Skeletal muscle satellite cell (primary cell): ENCODE data around the gene CLEC16A.
"Not testable (repeated sequence)": the region's sequence is repeated elsewhere in the genome, so short reads cannot be mapped to it uniquely, and the experiment has no call there.

Source experiments
- H3K27me3 ChIP-seq: 2 replicates; pipeline ENCODE4 v1.7.0; 2013; ENCODE audit warnings: low read length; ENCODE audit not compliant: control insufficient read depth, insufficient read depth
- H3K36me3 ChIP-seq: 2 replicates; pipeline ENCODE4 v1.7.0; 2013; ENCODE audit warnings: mild to moderate bottlenecking, control low read depth, low read length; ENCODE audit not compliant: insufficient read depth
- H3K4me1 ChIP-seq: 2 replicates; pipeline ENCODE4 v1.7.0; 2013; ENCODE audit warnings: low read length; ENCODE audit not compliant: control insufficient read depth, insufficient read depth
- H3K4me2 ChIP-seq: 2 replicates; pipeline ENCODE4 v1.7.0; 2013; ENCODE audit warnings: mild to moderate bottlenecking, low read length
- H3K4me3 ChIP-seq: 2 replicates; pipeline ENCODE4 v1.7.0; 2013; ENCODE audit warnings: low read length
- H3K9ac ChIP-seq: 2 replicates; pipeline ENCODE4 v1.7.0; 2013; ENCODE audit warnings: mild to moderate bottlenecking, low read depth, low read length, moderate library complexity
- H3K9me3 ChIP-seq: replicated peaks from 2 replicates; pipeline ENCODE4 v1.7.0; 2013; ENCODE audit warnings: mild to moderate bottlenecking, control low read depth, low read length

CLEC16A gene

GRCh38 chr16:10961231-10961630 lies 16.9 kb downstream of the CLEC16A start:
- Histone ChIP-seq H3K4me1 (peaks cover 44% of the 10 kb centered on the region), H3K9ac (peak overlapping the region; percentile 57), H3K4me3 (peak overlapping the region; percentile 11), H3K36me3 (peaks cover 12% of the 10 kb centered on the region), H3K27me3 (no peaks in the 10 kb centered on the region), H3K4me2 (peak overlapping the region; percentile 59), H3K9me3 (no peaks in the 10 kb centered on the region)

DNA sequence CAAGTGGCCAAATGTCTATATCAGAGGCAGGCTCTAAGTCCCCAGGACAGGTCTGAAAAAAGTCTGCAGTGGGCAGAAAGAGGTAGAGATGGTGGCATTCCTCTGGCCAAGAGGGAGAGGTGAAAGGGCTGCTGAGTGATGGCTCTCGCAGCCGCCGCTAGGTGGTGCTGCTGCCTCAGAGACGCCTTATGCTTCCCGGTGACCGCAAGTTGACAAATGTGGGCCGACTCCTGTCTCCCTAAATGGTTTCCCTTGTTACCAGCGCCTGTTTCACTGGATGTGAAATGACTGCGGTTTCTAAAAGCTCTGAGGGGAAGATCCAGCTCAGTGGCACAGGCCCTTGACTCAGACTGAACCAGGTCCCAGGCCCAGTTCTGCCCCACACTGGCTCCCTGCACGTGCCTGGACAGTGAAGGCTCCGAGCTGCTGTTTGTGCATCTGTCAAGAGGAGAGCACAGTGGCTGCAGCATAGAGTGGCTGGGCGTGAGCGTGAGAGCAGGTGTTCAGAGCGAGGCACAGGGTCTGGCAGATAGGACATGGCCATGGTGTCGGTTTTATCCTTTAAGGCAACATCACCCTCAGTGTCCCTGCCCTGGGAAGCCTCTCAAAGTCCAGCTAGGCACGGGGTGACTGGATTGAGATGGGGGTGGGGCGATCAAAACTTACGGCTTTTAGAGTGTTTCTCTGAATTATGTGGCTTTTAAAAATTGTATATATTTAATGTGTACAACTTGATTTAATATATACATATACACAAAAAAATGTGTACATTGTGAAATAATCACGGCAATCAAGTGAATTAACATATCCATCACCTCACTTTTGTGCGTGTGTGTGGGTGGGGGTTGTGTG lies 19.9 kb downstream of the CLEC16A start:
- no peaks in the 10 kb centered on the region for H3K27me3 ChIP-seq
- no peak overlapping the region for H3K4me3 ChIP-seq
- H3K4me2 ChIP-seq = peak overlapping the region; percentile 44
- peaks cover 15% of the 10 kb centered on the region for H3K36me3 ChIP-seq
- no peak overlapping the region for H3K9ac ChIP-seq
- H3K4me1 ChIP-seq = peaks cover 24% of the 10 kb centered on the region
- no peaks in the 10 kb centered on the region for H3K9me3 ChIP-seq

GRCh38 chr16:10964891-10965326 lies 20.5 kb downstream of the CLEC16A start:
- Histone ChIP-seq H3K4me2 (no peak overlapping the region), H3K9me3 (no peaks in the 10 kb centered on the region), H3K4me3 (no peak overlapping the region), H3K27me3 (no peaks in the 10 kb centered on the region), H3K36me3 (peaks cover 15% of the 10 kb centered on the region), H3K9ac (no peak overlapping the region), H3K4me1 (peaks cover 24% of the 10 kb centered on the region)

DNA sequence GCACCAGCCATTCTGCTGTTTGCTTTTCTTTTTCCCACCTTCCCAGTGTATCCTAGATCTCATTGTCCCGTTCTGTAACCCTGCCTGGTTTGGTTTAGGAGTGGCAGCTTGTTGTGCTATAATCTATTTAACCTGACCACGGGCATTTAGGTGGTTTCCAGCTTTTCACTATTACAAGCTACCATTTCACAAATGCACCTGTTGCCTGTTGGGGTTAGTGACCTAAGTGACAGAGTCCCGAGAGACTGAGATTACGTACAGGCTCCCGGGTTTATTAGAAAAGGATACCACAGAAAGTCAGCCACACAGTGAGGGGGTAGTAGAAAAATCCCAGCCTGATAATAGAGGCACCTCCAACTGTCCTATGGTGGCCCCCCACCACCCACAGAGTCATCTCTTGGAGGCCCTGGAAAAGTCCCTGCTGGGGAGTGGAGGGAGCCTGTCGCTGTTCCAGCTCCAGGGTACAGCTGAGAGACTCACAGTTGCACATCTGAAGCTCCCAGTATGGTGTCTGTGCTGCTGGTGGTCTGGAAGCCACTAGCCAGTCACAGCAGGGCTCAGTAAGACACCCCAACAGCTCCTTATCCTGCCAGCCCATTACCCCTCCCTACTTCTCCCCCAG lies 21.2 kb downstream of the CLEC16A start:
- H3K36me3 ChIP-seq = peaks cover 15% of the 10 kb centered on the region

GRCh38 chr16:10966129-10966528 lies 21.8 kb downstream of the CLEC16A start:
- peaks cover 21% of the 10 kb centered on the region for H3K36me3 ChIP-seq
- H3K9me3 ChIP-seq = no peaks in the 10 kb centered on the region
- H3K4me1 ChIP-seq = peaks cover 13% of the 10 kb centered on the region

More for the DNA sequence above, 21.2 kb downstream of the CLEC16A start:
- no peaks in the 10 kb centered on the region for H3K27me3 ChIP-seq
- H3K4me1 ChIP-seq = peaks cover 19% of the 10 kb centered on the region
- no peak overlapping the region for H3K4me2 ChIP-seq
- no peak overlapping the region for H3K4me3 ChIP-seq
- H3K9ac ChIP-seq = no peak overlapping the region
- H3K9me3 ChIP-seq = no peaks in the 10 kb centered on the region

DNA sequence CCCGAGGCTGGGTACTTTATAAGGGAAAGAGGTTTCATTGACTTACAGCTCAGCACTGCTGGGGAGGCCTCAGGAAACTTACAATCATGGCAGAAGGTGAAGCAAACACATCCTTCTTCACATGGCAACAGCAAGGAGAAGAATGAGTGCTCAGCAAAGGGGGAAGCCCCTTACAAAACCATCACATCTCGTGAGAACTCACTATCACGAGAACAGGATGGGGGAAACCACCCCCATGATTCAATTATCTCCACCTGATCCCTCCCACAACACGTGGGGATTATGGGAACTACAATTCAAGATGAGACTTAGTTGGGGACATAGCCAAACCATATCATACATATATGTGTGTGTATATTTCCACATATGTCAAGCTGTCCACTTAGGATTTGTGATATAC lies 22.2 kb downstream of the CLEC16A start:
- H3K36me3 ChIP-seq = peaks cover 23% of the 10 kb centered on the region
- not testable (repeated sequence) for H3K27me3 ChIP-seq, H3K9ac ChIP-seq, H3K4me1 ChIP-seq, H3K9me3 ChIP-seq, H3K4me3 ChIP-seq, H3K4me2 ChIP-seq

More at GRCh38 chr16:10966129-10966528, 21.8 kb downstream of the CLEC16A start:
- H3K4me2 ChIP-seq = no peak overlapping the region
- no peaks in the 10 kb centered on the region for H3K27me3 ChIP-seq
- no peak overlapping the region for H3K4me3 ChIP-seq
- no peak overlapping the region for H3K9ac ChIP-seq

GRCh38 chr16:10967986-10968385 lies 23.6 kb downstream of the CLEC16A start:
- H3K4me1 ChIP-seq = peaks cover 7% of the 10 kb centered on the region
- no peak overlapping the region for H3K9ac ChIP-seq
- peaks cover 23% of the 10 kb centered on the region for H3K36me3 ChIP-seq
- H3K4me3 ChIP-seq = no peak overlapping the region
- H3K4me2 ChIP-seq = no peak overlapping the region
- no peaks in the 10 kb centered on the region for H3K27me3 ChIP-seq
- H3K9me3 ChIP-seq = no peaks in the 10 kb centered on the region

DNA sequence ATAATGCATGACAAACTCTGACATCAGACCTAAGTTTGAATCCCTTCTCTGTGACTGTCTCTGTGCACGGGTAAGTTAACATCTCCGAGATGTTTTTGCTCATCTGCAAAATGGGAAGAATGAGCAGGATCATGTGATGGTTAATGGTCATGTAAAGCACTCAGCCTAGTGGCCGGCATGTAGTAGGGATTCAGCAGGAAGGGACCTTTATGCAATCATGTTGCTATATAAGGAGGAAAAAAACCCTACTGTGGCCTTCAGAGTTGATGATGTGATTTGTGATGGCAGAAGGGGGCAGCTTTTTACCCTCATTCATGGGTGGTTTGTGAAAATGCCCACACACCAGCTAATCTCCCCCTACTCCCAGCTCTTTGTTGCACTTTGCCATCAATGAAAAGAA lies 24.1 kb downstream of the CLEC16A start:
- no peak overlapping the region for H3K9ac ChIP-seq
- no peak overlapping the region for H3K4me2 ChIP-seq
- peaks cover 23% of the 10 kb centered on the region for H3K36me3 ChIP-seq
- no peaks in the 10 kb centered on the region for H3K27me3 ChIP-seq
- H3K4me3 ChIP-seq = no peak overlapping the region
- H3K9me3 ChIP-seq = no peaks in the 10 kb centered on the region
- H3K4me1 ChIP-seq = peaks cover 7% of the 10 kb centered on the region

DNA sequence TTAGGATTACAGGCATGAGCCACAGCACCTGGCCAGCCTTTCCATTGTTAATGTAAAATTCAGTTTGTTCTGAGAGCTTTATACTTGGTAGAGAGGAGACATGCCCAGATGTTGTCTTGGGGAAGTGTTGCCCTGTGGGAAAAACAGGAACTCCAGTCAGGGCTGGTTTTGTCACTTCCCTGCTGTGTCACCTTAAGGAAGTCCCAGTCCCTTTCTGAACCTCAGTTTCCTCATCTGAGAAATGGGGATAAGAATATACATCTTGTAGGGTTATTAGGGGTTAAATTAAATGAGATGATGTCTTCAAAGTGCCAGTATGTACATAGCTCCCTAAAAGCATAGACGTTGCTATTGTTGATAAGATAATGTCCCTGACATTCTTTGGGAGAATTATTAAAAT lies 25.3 kb downstream of the CLEC16A start:
- H3K36me3 ChIP-seq = peaks cover 25% of the 10 kb centered on the region
- H3K4me2 ChIP-seq = no peak overlapping the region
- H3K4me1 ChIP-seq = peaks cover 2% of the 10 kb centered on the region
- H3K4me3 ChIP-seq = no peak overlapping the region
- H3K9ac ChIP-seq = no peak overlapping the region
- no peaks in the 10 kb centered on the region for H3K9me3 ChIP-seq
- no peaks in the 10 kb centered on the region for H3K27me3 ChIP-seq

DNA sequence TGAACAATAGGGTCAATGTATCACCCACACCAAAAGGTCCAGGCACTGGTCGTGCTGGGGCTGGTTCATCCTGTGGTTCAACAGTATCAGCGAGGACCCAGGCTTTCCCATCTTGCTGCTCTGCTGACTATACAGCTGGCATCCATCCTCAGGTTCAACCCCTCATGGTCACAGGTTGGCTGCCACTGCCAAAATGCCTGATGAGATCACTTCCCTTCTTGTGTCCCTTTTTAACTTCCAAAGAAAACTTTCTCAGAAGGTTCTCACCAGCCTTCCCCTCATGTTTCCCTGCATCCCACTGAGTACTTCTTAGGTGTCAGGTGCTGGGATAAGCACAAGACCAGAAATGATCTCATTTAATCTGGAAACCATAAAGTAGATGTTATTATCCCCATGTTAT lies 25.7 kb downstream of the CLEC16A start:
- H3K4me2 ChIP-seq = no peak overlapping the region
- no peaks in the 10 kb centered on the region for H3K9me3 ChIP-seq
- H3K4me3 ChIP-seq = no peak overlapping the region
- peaks cover 2% of the 10 kb centered on the region for H3K4me1 ChIP-seq
- H3K36me3 ChIP-seq = peaks cover 29% of the 10 kb centered on the region
- H3K9ac ChIP-seq = no peak overlapping the region
- no peaks in the 10 kb centered on the region for H3K27me3 ChIP-seq

GRCh38 chr16:10971560-10971961 lies 27.2 kb downstream of the CLEC16A start:
- H3K4me3 ChIP-seq = no peak overlapping the region
- H3K27me3 ChIP-seq = no peaks in the 10 kb centered on the region
- no peaks in the 10 kb centered on the region for H3K9me3 ChIP-seq
- no peak overlapping the region for H3K9ac ChIP-seq
- H3K36me3 ChIP-seq = peaks cover 24% of the 10 kb centered on the region
- H3K4me1 ChIP-seq = peaks cover 2% of the 10 kb centered on the region
- H3K4me2 ChIP-seq = no peak overlapping the region
